Measurements from ENCODE around the gene DGKD. TPM values are rescaled to one million over a fixed set of nuclear protein-coding genes. Genes with fewer than 3 reads are reported as not detected.

Gene DGKD
- total RNA-seq, 1 donor from 2014 or later = 15.3 TPM

GRCh38 chr2:233449921-233450863 is 95.9 kb downstream of the DGKD start:
- H3K4me3 Mint-ChIP-seq (ENCODE audit: unreplicated experiment) = no peak overlapping the region
- no peak overlapping the region for H3K27ac Mint-ChIP-seq (ENCODE audit: unreplicated experiment)
- H3K4me1 Mint-ChIP-seq (ENCODE audit: unreplicated experiment) = no peaks in the 10 kb centered on the region
- no peaks in the 10 kb centered on the region for H3K9me3 Mint-ChIP-seq (ENCODE audit: unreplicated experiment)
- no peak for TF ChIP-seq CTCF (IDR thresholded peaks at IDR 0.05; ENCODE audit: unreplicated experiment)
- H3K27me3 Mint-ChIP-seq (ENCODE audit: unreplicated experiment) = peaks cover 5% of the 10 kb centered on the region
- H3K36me3 Mint-ChIP-seq (ENCODE audit: low read depth, unreplicated experiment) = peaks cover 16% of the 10 kb centered on the region
- no peak for DNase-seq (ENCODE audit: low spot score)

GRCh38 chr2:233450864-233451575 is 96.7 kb downstream of the DGKD start:
- no peaks in the 10 kb centered on the region for H3K4me1 Mint-ChIP-seq (ENCODE audit: unreplicated experiment)
- no peaks in the 10 kb centered on the region for H3K9me3 Mint-ChIP-seq (ENCODE audit: unreplicated experiment)
- H3K36me3 Mint-ChIP-seq (ENCODE audit: low read depth, unreplicated experiment) = peaks cover 15% of the 10 kb centered on the region
- DNase-seq (ENCODE audit: low spot score) = no peak
- peaks cover 4% of the 10 kb centered on the region for H3K27me3 Mint-ChIP-seq (ENCODE audit: unreplicated experiment)
- TF ChIP-seq CTCF (IDR thresholded peaks at IDR 0.05; ENCODE audit: unreplicated experiment) = no peak
- no peak overlapping the region for H3K4me3 Mint-ChIP-seq (ENCODE audit: unreplicated experiment)
- H3K27ac Mint-ChIP-seq (ENCODE audit: unreplicated experiment) = no peak overlapping the region

- peaks cover 4% of the 10 kb centered on the region for H3K27me3 Mint-ChIP-seq (ENCODE audit: unreplicated experiment)
- no peak for DNase-seq (ENCODE audit: low spot score)
- no peak overlapping the region for H3K27ac Mint-ChIP-seq (ENCODE audit: unreplicated experiment)
- H3K9me3 Mint-ChIP-seq (ENCODE audit: unreplicated experiment) = no peaks in the 10 kb centered on the region
- H3K4me3 Mint-ChIP-seq (ENCODE audit: unreplicated experiment) = no peak overlapping the region
- no peaks in the 10 kb centered on the region for H3K4me1 Mint-ChIP-seq (ENCODE audit: unreplicated experiment)
- peaks cover 16% of the 10 kb centered on the region for H3K36me3 Mint-ChIP-seq (ENCODE audit: low read depth, unreplicated experiment)
- TF ChIP-seq CTCF (IDR thresholded peaks at IDR 0.05; ENCODE audit: unreplicated experiment) = no peak
Measured at GRCh38 chr2:233451950-233452349, 97.7 kb downstream of the DGKD start.

- Mint-ChIP-seq H3K4me3 (ENCODE audit: unreplicated experiment) (no peak overlapping the region), H3K4me1 (ENCODE audit: unreplicated experiment) (no peaks in the 10 kb centered on the region), H3K9me3 (ENCODE audit: unreplicated experiment) (no peaks in the 10 kb centered on the region), H3K27ac (ENCODE audit: unreplicated experiment) (no peak overlapping the region), H3K27me3 (ENCODE audit: unreplicated experiment) (peaks cover 2% of the 10 kb centered on the region), H3K36me3 (ENCODE audit: low read depth, unreplicated experiment) (peaks cover 22% of the 10 kb centered on the region)
- no peak for DNase-seq (ENCODE audit: low spot score)
- TF ChIP-seq CTCF (IDR thresholded peaks at IDR 0.05; ENCODE audit: unreplicated experiment) = no peak
Measured at GRCh38 chr2:233453111-233453915, 99.0 kb downstream of the DGKD start.
